Activated naive CD8-positive, alpha-beta T cell treated with anti-CD3 and anti-CD28 coated beads, Interleukin-2, amount 50 U/mL, for 16 hours (primary cell): ENCODE measurements around the gene NRN1.
"Not testable (repeated sequence)": the region's sequence is repeated elsewhere in the genome, so short reads cannot be mapped to it uniquely, and the experiment has no call there.

Experiments used
- DNase-seq: peaks from one replicate; pipeline ENCODE4 v3.0.0-alpha.2; 2020; ENCODE audit warnings: low read depth, low spot score

NRN1 gene, protein sequence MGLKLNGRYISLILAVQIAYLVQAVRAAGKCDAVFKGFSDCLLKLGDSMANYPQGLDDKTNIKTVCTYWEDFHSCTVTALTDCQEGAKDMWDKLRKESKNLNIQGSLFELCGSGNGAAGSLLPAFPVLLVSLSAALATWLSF

DNA sequence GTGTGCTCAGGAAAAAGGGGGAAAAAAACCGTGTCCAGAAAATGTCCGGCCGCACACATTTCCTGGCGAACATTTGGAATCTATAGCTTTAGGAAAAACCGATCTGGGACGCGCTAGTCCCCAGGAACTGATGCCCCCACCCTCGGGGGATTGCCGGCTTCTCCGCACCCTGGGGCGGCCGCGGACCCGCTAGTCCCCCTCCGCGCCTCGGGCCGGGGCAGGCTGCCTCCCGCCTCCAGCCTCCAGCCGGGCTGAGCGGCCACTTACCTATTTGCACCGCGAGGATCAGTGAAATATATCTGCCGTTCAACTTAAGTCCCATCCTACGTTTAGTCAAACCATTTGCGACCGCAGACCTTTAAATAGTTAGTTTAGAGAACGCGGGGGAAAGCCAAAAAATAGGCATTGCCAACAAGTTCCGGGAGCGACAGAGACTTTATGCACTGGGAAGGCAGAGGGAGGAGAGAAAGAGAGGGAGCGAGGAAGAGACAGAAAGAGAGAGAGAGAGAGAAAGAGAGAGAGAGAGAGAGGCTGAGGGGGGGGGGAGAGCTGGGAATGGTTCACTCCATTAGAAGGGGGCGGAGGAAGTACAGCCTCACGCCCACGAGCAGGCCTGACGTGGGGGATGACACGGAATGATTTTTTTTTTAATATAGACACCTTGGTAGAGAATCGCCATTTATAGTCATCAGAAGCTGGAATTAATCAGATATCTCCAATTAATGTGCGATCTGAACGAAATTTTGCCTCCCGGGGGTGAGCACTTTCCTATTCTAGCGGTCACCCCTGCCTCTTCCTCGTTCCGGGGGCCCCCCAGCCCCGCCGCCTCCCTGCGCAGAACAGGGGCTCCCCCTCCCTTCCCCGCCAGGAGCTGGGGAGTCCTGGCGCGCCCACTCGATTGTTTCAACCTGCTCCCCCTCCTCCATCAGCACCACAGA, at the start of gene NRN1:
NRN1 (minus strand) TSS at position 498 of the 938 bp plus-strand sequence; CDS start at position 322, 176 bp downstream.
- DNase-seq: no peak

DNA sequence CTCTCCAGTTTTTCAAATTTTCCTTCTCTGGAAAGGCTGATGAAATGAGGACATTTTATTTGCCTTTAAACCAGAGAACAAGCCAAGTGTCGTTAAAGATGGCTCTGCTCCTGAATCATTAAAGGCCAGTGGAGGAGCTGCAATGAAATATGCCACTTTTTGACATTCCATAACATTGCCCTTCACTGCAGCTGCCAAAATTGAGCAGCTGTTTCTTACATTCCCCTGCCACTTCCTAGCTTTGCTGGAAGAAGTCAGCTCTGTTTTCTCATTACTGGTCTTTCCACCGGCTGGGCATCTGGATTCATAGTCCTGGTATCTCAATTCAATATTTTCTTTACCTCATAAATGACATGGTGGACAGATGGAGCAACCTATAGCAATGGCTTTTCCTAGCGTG, 45.5 kb upstream of the NRN1 start:
- DNase-seq: no peak

DNA sequence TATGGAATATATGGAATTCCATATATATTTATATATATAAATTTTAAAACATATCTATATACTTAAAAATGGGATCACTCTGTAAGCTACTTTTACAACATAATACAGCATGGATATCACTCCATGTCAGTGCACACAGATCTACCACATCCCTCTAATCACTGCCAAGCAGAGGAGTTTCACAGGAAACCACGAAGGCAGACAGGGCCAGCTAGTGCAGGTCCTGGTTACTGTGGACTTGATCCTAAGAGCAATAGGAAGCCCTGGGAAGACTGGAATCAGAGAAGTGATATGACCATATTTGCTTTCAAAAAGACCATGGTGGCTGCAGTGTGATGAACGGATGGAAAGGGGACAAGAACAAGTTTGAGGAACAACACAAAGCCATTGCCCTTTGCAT, 40.0 kb upstream of the NRN1 start:
- DNase-seq: no peak

DNA sequence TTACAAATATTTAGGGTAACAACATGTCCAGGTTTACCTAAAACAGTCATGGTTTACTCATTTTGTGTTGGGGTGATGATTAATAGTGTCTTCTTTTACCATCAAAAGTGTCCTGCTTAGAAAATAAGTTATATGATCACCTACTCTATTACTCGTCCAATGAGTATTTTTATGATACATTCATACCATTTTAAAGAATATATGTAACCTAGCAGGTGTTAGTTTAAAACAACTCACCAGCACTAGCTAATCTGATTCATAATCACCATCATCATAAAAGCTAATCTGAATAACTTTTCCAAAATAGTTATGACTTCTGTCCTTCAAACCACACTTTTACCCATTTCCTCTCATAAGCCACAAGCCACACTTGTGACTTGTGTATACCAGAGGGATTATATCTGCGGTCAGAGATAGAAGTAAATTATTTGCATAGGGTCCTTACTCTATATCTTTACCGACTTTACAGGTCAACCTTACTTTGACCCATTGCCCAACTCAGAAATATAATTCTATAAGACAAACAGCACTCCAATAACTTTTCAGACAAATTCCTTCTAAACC, 33.3 kb upstream of the NRN1 start:
- DNase-seq: no peak

DNA sequence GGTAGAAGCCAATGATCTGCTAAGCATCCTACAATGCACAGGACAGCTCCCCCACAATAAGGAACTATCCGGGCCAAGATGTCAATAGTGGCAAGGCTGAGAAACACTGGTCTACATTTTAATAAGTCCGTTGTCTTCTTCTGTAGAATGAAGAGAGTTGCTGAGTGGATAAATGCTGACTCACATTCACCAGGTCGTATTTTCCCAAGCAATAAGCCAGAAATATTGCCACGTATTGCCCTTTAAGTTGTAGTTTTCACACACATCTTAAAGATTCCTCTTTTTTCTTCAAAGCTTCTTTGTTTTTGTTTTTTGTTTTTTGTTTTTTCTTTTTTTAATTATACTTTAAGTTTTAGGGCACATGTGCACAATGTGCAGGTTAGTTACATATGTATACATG, 30.5 kb upstream of the NRN1 start:
- no peak for DNase-seq

DNA sequence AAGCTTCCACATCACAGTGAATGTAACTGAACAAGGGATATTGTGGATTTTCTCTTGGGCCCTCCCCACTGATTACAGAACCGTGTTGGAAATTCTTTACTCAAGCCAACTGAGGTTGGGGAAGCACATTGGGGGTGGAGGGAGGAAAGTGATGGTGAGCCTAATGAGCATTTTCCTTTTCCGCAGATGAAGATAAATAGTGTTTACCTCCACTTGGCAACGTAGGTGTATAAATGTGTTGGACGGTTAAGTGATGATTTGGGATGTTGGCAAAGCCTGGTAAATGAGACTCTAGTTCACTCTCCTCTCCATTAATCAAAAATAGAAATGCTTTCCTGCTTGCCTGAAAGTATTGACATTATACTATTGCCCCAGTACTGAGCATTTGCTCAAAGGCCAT, 27.1 kb upstream of the NRN1 start:
- no peak for DNase-seq

DNA sequence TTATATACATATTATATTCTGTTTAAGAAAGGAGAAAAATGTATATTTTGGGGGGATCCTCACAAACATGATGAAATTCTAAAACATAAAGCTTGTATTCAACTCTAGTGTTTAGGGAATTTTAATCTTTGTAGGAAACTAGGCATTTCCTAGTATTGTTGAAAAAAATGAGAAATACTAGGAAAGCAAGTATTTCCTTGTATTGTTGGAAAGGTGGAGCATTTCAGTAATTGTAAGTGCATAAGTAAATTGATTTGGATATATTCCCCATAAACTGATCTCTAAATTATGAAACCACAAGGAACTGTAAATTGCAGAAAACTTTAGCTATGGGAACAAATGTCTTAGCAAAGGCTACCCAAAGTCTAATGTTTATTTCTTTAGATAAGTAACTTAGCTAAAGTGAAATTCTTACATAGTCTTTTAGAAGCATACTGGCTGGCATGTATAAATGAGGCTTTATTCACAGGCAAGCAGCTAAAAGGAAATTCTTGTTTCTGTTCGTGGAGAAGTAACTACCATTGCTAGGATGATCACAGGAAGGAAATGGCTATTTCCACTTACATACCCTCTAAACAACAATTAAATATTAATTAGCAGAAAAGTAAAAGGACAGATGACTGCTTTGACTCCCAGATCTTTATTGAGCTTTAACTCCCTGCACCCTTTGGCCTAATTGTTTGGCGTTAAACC, 19.9 kb upstream of the NRN1 start:
- no peak for DNase-seq

DNA sequence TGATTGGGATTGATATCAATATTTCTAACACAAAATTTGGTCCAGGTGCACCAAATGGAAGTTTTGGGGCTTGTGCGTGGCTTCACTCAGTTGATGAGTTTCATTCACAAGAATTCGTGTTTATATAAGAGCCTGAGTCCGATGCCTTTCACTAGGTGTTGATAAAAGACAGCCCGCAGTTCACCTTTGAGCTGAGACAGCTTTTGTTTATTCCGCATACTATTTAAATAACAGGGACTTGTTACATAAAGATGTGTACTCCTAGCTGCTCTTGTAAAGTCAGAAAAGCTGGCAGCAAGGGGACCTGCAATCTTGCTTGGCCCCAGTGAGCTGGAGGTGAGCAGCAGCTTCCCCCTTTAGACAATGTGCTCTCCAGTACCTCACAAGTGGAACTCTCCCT, 19.0 kb upstream of the NRN1 start:
- DNase-seq: no peak

DNA sequence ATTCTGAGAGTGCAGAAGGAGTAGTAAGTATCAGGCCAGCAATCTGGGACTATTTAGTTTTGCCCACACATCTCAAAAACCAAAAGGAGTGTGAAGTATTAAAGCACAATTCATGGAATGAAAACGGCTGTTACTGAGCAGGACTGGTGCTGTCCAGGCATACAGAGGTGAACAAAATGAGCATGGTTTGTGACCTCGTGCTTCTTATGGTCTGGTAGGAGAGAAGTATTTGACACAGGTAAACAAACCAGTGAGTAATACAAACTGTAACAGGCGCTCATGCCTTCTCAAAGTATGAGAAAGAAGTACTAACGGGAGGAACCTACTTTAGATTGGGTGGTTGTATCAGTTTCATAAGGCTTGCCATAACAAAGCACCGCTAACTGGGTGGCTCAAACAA, 17.5 kb upstream of the NRN1 start:
- no peak for DNase-seq

DNA sequence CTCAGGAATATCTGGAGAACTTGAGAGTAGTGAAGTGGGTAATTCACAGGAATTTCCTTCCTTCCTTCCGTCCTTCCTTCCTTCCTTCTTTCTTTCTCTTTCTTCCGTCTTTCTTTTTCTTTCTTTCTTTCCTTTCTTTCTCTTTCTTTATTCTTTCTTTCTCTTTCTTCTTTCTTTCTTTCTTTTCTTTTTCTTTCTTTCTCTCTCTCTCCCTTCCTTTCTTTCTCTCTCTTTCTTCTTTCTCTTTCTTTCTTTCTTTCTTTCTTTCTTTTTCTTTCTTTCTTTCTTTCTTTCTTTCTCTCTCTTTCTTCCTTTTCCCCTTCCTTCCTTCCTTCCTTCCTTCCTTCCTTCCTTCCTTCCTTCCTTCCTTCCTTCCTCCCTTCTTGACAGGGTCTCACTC, 16.1 kb upstream of the NRN1 start:
- not testable (repeated sequence) for DNase-seq

DNA sequence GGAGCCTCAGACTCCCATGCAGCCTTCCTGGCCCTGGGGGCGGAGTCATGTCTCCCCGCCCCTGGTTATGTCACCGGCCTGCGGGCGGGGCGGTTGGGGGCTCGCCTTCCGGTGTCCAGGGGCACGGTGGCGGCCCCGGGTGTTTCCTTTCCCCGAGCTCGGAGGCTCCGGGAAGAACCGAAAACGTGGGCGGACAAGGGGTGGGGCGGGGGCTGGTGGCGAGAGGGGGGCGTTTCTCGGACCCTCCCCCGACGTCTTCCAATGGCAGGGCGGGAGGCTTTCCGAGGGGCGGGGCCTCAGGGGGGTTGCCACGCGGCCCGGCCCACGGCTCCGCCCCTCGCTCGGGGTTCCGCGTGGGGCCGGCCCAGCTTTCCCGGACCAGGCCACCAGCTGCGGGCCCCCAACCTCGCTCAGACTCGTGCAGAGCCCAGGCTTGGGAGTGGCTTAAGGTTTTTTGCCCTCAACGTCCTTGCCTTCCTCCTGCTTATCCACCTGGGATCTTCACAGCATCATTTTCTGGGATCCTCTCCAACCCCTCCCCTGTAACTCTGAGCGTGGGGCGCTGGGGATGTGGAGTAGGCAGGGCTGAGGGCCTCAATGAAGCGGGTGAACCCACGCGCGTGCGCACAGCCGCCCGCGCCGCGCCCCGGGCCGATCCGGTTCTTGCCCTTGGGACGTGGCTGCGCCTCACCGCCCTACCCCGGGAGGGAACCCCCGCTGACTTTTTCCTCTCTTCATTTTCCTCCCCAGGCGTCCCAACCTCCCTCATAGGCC, 2.1 kb upstream of the NRN1 start:
- no peak for DNase-seq

DNA sequence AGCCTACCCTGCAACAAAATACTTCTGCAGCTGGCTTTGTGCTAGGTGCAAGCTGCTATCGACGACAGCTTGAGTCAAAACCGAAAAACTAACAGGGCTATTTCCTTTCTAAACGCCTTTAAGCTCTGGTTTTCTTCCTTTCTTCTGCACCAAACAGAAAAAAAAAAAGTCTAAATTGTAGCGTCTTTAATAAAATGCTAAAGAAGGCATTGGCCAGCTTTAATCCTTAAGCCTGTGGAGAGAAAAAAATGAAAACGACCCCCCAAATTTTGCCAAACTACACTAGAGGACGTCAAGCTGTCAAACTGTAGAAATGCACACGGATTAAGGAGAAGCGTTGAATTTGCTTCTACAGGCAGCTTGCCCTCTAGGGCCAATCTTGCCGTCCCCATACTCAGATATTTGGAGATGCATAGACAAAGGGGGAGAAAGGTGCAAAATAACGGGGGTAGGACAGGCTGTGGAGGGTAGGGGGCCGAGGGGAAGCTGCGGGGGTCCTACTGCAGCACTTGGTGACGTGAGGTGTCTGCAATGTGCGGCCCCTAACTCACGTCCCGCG, 1.4 kb upstream of the NRN1 start:
- no peak for DNase-seq

DNA sequence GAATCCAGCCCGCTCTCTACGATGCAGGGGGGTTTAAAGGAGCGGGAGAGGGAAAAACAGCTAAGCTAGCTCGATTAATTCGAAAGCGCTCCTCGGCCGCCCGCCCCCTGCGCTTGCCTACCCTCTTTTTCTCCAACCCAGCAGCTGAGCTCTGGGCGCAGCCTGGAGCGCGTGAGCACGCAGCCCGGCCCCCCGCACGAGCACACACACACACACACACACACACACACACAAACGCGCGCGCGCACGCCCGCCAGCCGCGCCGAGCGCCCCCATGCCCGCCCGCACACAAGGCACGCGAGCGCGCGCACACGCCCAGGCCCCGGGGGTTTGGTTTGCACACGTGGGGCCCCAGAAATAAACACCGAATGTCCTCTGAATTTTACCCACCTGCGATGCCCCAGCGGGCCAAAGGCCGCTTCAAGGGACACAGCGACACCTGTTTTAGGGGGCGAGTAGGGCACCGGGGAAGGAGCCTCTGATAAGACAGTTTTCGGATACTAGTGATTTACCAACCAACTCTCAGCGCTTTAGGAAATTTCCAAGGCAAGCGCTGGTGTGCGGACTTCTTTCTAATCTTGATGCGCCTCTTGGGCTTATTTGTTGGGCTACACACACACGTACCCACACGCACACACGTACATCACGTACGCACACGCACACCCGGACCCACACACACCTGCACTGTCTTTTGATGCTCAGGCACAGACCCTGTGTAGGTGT, 802 bp upstream of the NRN1 start:
- no peak for DNase-seq

DNA sequence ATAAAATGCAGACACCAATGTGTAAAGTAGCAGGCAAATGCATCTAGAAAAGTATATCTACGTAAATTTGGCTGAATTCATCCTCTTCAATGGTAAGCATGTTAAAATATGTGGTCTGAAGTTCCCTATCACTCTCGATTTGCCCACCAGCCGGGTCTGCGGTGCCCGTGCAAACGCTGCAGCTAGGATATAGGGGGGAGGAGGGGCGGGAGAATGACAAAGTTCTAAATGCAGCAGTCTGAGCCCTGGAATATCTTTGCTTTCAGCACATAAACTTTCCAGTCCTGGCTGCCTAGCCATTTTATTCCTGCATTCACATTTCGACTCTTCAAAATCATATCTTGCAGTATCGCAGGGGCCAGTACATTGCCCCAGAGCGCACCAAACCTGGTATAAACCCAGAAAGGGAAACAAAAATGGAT, 708 bp downstream of the NRN1 start:
- no peak for DNase-seq

DNA sequence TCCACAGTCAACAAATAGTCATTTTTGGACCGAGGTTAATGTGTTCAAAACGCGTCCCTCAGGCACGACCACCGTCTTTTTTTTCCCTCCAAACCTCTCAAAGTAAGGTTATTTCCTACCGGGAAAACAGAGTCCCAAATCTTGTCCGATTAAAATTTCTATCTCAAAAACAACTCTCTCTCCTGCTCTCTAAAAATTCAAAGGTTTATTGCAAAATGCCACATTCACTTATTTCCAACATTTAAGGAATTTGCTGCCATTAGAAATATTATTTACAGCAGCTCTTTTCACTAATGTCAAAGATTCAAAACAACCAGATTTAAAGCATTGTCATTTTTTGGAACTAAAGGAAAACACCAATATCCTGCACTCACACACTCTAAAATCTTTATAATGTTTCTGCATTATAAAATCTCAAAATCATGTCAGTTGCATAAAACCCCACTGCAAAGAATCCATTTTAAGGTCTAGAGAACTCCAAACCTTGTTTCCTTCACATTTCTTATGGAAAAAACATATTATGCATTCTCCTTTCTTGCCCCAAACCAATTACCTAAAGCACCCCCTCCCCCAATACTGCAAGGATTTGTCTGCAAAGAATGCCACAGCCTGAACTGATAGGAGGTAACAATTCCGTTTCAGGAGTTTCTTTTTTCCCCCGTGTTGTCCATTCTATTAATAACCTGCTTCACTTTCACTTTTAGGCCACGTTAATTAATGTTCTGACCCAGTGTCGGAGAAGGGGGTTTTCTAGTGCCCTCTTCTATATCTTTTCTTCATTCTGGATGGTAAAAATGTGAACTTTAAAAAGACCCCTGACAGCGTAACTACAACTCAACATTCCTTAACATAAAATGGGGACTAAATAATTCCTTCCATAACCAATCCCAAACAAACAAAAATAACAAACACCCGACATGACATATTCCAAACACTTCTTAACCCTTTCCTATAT, 1.4 kb downstream of the NRN1 start:
- DNase-seq: no peak

DNA sequence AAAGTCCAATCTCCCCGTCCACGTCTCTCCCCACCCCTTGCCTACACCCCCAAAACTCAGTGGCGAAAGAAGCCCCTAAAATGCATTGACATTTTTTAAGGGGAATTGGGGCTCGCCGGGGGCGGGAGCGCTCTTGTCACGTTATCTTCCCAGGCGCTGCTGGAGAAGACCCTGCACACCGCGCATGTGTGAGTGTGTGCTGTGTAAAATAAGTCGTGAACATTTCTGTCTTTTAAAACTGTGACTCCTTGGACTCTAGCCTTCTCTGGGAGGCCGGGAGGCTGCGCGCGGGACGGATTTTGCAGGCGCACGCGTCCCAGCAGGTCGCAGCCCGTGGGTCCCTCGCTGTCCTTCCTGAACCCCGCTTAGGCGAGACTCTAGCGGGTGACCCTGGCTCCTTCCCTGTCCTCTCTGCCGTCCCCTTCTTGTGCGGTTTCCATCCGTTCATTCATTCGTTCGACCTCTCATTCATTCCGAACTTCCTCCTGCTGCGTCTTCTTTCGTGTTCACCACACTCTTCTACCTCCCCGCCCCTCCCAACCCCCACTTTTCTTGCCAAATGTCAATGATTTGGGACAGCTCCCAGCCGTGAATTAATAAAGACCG, 2.2 kb downstream of the NRN1 start:
- DNase-seq: no peak

DNA sequence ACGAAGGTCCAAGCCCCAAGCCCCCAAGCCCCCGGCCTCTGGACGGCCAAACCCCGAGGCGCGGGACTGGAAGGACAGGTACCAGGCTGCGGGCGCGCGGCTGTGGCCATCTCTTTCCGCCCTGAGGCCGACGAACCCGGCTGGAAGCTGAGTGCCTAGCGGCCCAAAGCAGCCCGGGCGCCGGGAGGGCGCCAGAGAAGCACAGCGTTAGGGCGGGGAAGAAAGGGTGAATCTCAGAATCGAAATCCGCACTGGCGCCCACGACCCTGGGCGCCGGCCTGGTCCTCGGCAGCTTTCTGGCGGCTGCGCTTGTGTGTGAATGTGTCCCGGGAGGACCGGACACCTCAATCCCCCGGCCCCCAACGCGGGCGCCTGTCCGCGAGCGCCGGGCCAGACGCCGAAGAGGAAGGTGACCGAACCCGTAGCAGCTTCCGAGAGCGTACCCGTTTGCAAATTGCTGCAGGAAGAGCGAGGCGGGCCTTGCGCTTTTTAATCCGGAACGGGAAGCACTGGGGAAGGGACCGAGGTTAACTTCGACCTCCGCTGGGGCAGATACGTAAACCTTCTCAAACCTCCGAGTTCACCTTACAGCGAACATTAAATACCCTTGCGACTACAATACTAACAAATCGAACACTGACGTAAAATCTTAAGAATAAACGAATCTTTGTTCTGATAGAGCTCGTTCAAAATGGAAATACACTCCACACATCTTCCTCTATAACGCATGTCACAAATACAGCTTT, 2.9 kb downstream of the NRN1 start:
- no peak for DNase-seq
